Germinal center (tissue), 1 donor: Measurements from ENCODE around the gene KLK14.

Source experiments
- DNase-seq: peaks from one replicate; pipeline ENCODE4 v3.0.0; 2012; ENCODE audit warnings: mixed read lengths, low spot score

Gene KLK14

DNA sequence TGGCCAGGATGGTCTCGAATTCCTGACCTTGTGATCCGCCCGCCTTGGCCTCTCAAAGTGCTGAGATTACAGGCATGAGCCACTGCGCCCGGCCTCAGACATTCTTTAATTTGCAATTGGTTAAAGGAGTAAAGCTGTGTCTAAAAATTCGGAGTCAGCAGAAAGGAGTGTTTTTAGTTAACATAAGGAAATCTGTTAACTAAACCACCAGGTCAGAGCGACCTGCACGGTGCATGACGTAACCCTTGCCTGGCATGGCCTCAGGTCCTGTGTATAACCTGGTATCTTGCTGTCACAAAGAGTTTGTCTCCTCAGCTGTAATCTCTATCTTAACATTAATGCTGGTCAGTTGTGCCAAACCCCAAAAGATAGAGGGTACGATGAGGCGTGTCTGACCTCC is 38.4 kb downstream of the KLK14 start:
- DNase-seq, result no peak

- no peak for DNase-seq
Observed at GRCh38 chr19:51043497-51043896, 39.2 kb downstream of the KLK14 start.

GRCh38 chr19:51040151-51040550 is 42.5 kb downstream of the KLK14 start:
- DNase-seq, result no peak

GRCh38 chr19:51036519-51036918 is 46.2 kb downstream of the KLK14 start:
- DNase-seq, result no peak

- no peak for DNase-seq
Observed at GRCh38 chr19:51034704-51035103, 48.0 kb downstream of the KLK14 start, which contains the start of gene KLK12. Gene KLK12, minus strand, starts transcription at chr19:51035002. Its CDS starts 381 bp downstream, at chr19:51034621.

DNA sequence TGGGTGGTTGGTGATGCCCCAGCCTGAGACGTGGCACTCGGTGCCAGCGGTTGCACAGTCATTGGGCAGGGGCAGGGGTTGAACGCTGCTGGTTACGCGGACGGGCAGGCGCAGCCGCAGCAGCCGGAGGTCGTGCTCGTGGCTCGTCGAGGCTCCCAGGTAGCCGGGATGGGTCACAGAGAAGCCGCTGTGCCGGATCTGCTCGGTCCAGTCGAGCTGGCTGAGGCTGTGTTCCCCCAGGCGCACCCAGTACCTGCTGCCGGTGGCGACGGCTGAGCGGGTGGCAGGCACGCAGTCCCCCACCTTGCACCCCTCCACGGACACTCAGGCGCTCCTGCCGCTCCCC is 50.8 kb downstream of the KLK14 start:
- no peak for DNase-seq

GRCh38 chr19:51031220-51031879 is 51.3 kb downstream of the KLK14 start:
- no peak for DNase-seq

- DNase-seq, result no peak
Observed at GRCh38 chr19:51030631-51031030, 52.1 kb downstream of the KLK14 start.

DNA sequence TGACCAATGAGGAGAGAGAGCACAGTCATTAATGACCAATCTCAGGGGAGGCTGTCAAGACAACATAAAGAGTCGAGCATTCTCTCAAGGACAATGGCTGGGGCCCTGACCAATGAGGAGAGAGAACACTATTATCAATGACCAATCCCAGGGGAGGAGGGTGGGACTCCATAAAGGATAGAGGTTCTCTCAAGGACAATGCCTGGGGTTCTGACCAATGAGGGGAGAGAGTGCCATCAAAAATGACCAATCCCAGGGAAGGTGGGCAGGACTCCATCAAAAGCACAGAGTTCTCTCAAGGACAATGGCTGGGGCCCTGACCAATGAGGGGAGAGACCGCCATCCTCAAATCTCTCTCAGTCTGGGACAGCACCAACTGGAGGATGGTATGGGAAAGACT is 53.0 kb downstream of the KLK14 start:
- no peak for DNase-seq
